Heart right ventricle (tissue), 16 donors: ENCODE measurements around the gene TMEM273. TPM values are rescaled to one million over a fixed set of nuclear protein-coding genes. Genes with fewer than 3 reads are reported as not detected.

Experiments
- ATAC-seq, 8 donors: fragments of 200-7000 bp; cut with Tn5 transposase; one replicate each; pipeline ENCODE4 v1.9.1; 2020; ENCODE audit warnings: mild to moderate bottlenecking in 8 of 8, moderate library complexity in 8 of 8, moderate number of reproducible peaks in 1 of 8
- DNase-seq, 2 donors: peaks; one replicate each; pipeline ENCODE4 v3.0.0-alpha.2; 2020
- H3K27ac ChIP-seq, 10 donors: fragments of 200-600 bp; sonication (generic) in 2 of 10; one replicate each; pipeline versions ENCODE4 v1.5.0 to v1.8.0; 2020 to 2022; ENCODE audit warnings: mild to moderate bottlenecking in 3 of 10
- H3K27me3 ChIP-seq, 7 donors: fragments of 200-600 bp; one replicate each; pipeline ENCODE4 v1.8.0; 2021 to 2022; ENCODE audit warnings: mild to moderate bottlenecking in 2 of 7
- H3K36me3 ChIP-seq, 9 donors: fragments of 200-600 bp; sonication (generic) in 1 of 9; one replicate each; pipeline versions ENCODE4 v1.5.0 to v1.8.0; 2020 to 2022; ENCODE audit warnings: mild to moderate bottlenecking in 2 of 9
- H3K4me1 ChIP-seq, 9 donors: fragments of 200-600 bp; sonication (generic) in 1 of 9; one replicate each; pipeline versions ENCODE4 v1.5.0 to v1.8.0; 2020 to 2022; ENCODE audit warnings: mild to moderate bottlenecking in 4 of 9
- H3K4me3 ChIP-seq, 10 donors: fragments of 200-600 bp; sonication (generic) in 2 of 10; one replicate each; pipeline versions ENCODE4 v1.5.0 to v1.8.0; 2020 to 2022; ENCODE audit warnings: mild to moderate bottlenecking in 7 of 10, moderate library complexity in 2 of 10
- H3K9me3 ChIP-seq, 11 donors: fragments of 200-600 bp in 10 of 11; sonication (generic) in 2 of 11; one replicate each; pipeline versions ENCODE4 v1.5.0 to v1.8.0; 2013 to 2022; ENCODE audit warnings: mild to moderate bottlenecking in 2 of 11, control low read depth in 1 of 11, moderate library complexity in 1 of 11
- CTCF ChIP-seq, 9 donors: fragments of 200-600 bp; sonication (generic) in 2 of 9; IDR thresholded peaks; one replicate each; pipeline versions ENCODE4 v1.5.0 to v1.8.0; 2021 to 2022; ENCODE audit warnings: antibody characterized with exemption in 9 of 9, mild to moderate bottlenecking in 5 of 9, moderate library complexity in 1 of 9
- WGBS, 2 donors: extraction: QIAGEN DNeasy Blood & Tissue Kit; methylation state at CpG; one replicate each; pipeline ENCODE4 v1.1.7; 2013; ENCODE audit warnings: inconsistent platforms in 1 of 2; 5-methylcytosine and 5-hydroxymethylcytosine counted together
- intact Hi-C, 10 donors: fragments of 100-400 bp; cut with DNase I; formaldehyde crosslinking; loops; one replicate each; pipeline versions ENCODE4 v1.11.1 to v1.14.2; 2022
- polyA plus RNA-seq, 2 donors: library from polyadenylated mRNA; stranded (reverse); fragments of 200-250 nt; gene quantifications; one replicate each; pipeline ENCODE4 v1.2.3, GENCODE V29; 2013
- total RNA-seq, 10 donors: library from RNA; stranded (reverse); fragmentation: NEBNext Ultra II Directional in 3 of 10; extraction: Animal tissue kit (Norgen Biotek cat#: 25700) in 3 of 10; gene quantifications; one replicate each; pipeline versions ENCODE4 v1.2.1 to v1.2.4, GENCODE V29; 2021 to 2023
- donor health status: Arrhythmogenic right ventricular cardiomyopathy.
- donor health status: ischemic (EF 13 %, LVEDD 7.1; RV severe dilation, severe dysfunction).
- donor health status: healthy with polysubstance abuse.
- donor health status: DM: no; HTN: yes; CAD: no.
- donor health status: DM: no; HTN: no; CAD: no.
- donor health status: ischemic (EF 25% LVEDD 6.9; RV normal size, moderate dysfunction).
- donor health status: ischemic (EF 25% LVEDD 5.7; RV mildly dilated, moderate dysfunction).
- donor health status: healthy.
- donor health status: DM: yes; HTN: yes; CAD: no.
- donor health status: Ischemic cardiomyopathy.
- donor health status: ischemic (EF 35%, LVEDD 5.7; RV mildly dilated, moderate dysfunction).
- donor health status: nonischemic (EF 11% LVEDD 7.7; RV severe dilation, severe dysfunction).
- donor health status: DM: yes; HTN: yes; CAD: no.
- donor health status: PGD.
- donor health status: ischemic (EF 29% LVEDD 5.4; RV normal size, mild dysfunction).
- donor health status: nonischemic (EF 23%, LVEDD 6.1; RV moderate dilation, normal function).

The TMEM273 gene
- total and polyA plus RNA-seq, 12 donors = 10.9 to 28.5 (median 19.0) TPM

DNA sequence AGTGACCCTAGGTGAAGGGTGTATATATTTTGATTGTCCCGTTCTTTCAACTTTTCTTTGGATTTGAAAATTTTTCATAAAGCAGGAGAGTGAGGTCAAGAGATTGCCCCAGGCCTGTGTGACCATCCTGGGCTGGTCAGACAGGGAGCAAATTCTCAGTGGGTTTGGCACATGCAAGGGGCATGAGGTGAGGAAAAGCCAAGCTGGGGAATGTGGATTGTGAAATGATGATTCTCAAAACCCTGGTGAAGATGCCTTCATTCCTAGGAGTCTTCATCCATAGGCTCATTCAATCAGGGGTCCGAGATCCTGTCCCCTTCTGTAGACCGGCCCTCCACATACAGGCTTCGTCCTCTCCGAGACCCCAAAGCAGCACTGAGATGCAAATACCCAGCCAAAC, 27.4 kb downstream of the TMEM273 start:
- WGBS, 2 donors = 93 to 96% methylated on average over 5 of the region's 5 CpGs
- ATAC-seq = no peak
- intact Hi-C loops = loop anchor here (1.0 to 10.0 kb wide), 10 partner anchors 159 to 606 kb away; no protein-coding TSS in a partner anchor

GRCh38 chr10:49160110-49160509, 28.1 kb downstream of the TMEM273 start:
- Histone ChIP-seq H3K4me1 (peaks cover 0 to 14% (median 6%) of the 10 kb centered on the region in 9 donors), H3K27ac (no peak overlapping the region), H3K9me3 (no peaks in the 10 kb centered on the region), H3K27me3 (no peaks in the 10 kb centered on the region), H3K36me3 (peaks cover 0 to 61% (median 0%) of the 10 kb centered on the region in 9 donors), H3K4me3 (no peak overlapping the region)
- 92 to 94% methylated on average over 5 of the region's 5 CpGs for WGBS, 2 donors
- ATAC-seq (no peak), DNase-seq (no peak)
- intact Hi-C loops = loop anchor here (2.0 to 10.0 kb wide), 9 partner anchors 158 to 605 kb away; no protein-coding TSS in a partner anchor
- no peak for TF ChIP-seq CTCF (IDR thresholded peaks at IDR 0.05)

More for the DNA sequence above, 27.4 kb downstream of the TMEM273 start:
- DNase-seq = no peak
- peaks cover 0 to 68% (median 0%) of the 10 kb centered on the region in 9 donors for H3K36me3 ChIP-seq
- no peak overlapping the region for H3K4me3 ChIP-seq
- H3K4me1 ChIP-seq = peaks cover 0 to 14% (median 6%) of the 10 kb centered on the region in 9 donors
- no peaks in the 10 kb centered on the region for H3K27me3 ChIP-seq
- no peak overlapping the region for H3K27ac ChIP-seq
- H3K9me3 ChIP-seq = no peaks in the 10 kb centered on the region
- TF ChIP-seq CTCF (IDR thresholded peaks at IDR 0.05) = no peak

- no peak for TF ChIP-seq CTCF (IDR thresholded peaks at IDR 0.05)
- DNase-seq = no peak
- no peak for ATAC-seq
- Histone ChIP-seq H3K27ac (no peak overlapping the region), H3K4me3 (no peak overlapping the region), H3K27me3 (no peaks in the 10 kb centered on the region), H3K4me1 (peaks cover 0 to 10% (median 6%) of the 10 kb centered on the region in 9 donors), H3K36me3 (peaks cover 0 to 63% (median 0%) of the 10 kb centered on the region in 9 donors), H3K9me3 (no peaks in the 10 kb centered on the region)
- 62 to 68% methylated on average over 3 of the region's 3 CpGs for WGBS, 2 donors
- intact Hi-C loops = no loop called here
These were observed 29.3 kb downstream of the TMEM273 start for GRCh38 chr10:49158915-49159314.

GRCh38 chr10:49158404-49158803, 29.8 kb downstream of the TMEM273 start:
- no peak for TF ChIP-seq CTCF (IDR thresholded peaks at IDR 0.05)
- no peak overlapping the region for H3K4me3 ChIP-seq
- peaks cover 0 to 10% (median 6%) of the 10 kb centered on the region in 9 donors for H3K4me1 ChIP-seq
- H3K9me3 ChIP-seq = no peaks in the 10 kb centered on the region
- 81 to 86% methylated on average over 7 of the region's 7 CpGs for WGBS, 2 donors
- H3K36me3 ChIP-seq = peaks cover 0 to 63% (median 0%) of the 10 kb centered on the region in 9 donors
- no peaks in the 10 kb centered on the region for H3K27me3 ChIP-seq
- no peak overlapping the region for H3K27ac ChIP-seq
- no peak for ATAC-seq
- DNase-seq = no peak
- intact Hi-C loops = no loop called here
